ENCODE measurements around the gene CEBPZ.
"Not testable (repeated sequence)": the region's sequence is repeated elsewhere in the genome, so short reads cannot be mapped to it uniquely, and the experiment has no call there.

Gene CEBPZ

GRCh38 chr2:37231241-37232130, at the start of gene CEBPZ, which contains the start of gene NDUFAF7:
Gene CEBPZ, minus strand, starts transcription at chr2:37231596. Its CDS starts 29 bp downstream, at chr2:37231567.
Gene NDUFAF7, plus strand, starts transcription at chr2:37231658. Its CDS starts 48 bp downstream, at chr2:37231706.
- DNase-seq (ENCODE audit: low spot score) = peak; percentile 95

GRCh38 chr2:37276291-37276690, 44.9 kb upstream of the CEBPZ start:
- DNase-seq (ENCODE audit: low spot score) = no peak

DNA sequence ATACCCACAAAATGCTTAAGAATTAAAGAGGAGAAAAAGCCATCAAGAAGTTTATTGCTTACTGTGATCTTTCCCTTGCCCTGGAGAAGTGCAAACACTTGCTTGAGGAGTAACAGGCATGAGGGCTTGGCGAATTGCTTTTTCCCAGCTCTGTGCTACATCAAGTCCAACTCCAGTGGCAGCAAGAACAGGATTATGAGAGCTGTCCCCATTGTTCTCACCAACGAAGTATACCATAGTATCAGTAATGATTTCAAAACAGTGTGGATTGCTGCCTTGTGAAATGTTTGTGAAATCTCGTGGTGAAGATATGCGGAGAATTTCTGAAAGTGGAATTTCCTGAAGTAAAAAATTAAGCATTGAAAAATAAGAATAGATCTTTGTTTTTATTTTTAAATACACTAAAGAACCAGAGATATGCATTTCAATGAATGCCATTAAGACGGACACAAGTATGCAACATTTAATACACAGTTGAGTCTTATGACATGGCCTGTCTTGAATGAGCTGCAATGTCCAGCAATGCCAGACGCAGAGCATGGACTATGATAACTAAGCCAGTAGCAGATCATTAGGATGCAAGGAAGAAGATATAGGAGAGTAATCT, 43.1 kb upstream of the CEBPZ start:
- DNase-seq (ENCODE audit: low spot score) = no peak

- peak; percentile 23 for DNase-seq (ENCODE audit: low spot score)
These were observed 40.1 kb upstream of the CEBPZ start for GRCh38 chr2:37271376-37272067.

GRCh38 chr2:37268111-37268510, 36.7 kb upstream of the CEBPZ start:
- no peak for DNase-seq (ENCODE audit: low spot score)

GRCh38 chr2:37267685-37268084, 36.3 kb upstream of the CEBPZ start:
- no peak for DNase-seq (ENCODE audit: low spot score)

GRCh38 chr2:37263839-37264238, 32.4 kb upstream of the CEBPZ start:
- peak; percentile 18 for DNase-seq (ENCODE audit: low spot score)

DNA sequence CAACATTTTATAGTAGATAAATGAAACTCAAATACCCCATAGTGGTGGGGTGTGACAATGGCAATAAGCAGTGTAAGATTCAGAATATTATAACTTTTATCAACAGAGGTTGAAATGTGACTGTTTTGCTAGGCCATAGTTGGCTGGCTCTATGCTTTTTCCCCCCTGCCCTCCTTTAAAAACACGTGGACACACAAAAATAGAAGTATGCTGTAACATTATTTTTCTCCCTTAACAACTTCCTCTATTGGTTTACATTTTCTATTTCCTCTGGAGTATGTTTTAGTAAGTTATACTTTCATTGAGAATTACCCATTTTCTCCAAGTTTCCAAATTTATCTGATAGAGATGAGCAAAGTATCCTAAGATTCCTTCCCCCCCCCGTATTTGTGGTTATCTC, 31.1 kb upstream of the CEBPZ start:
- DNase-seq (ENCODE audit: low spot score) = no peak

DNA sequence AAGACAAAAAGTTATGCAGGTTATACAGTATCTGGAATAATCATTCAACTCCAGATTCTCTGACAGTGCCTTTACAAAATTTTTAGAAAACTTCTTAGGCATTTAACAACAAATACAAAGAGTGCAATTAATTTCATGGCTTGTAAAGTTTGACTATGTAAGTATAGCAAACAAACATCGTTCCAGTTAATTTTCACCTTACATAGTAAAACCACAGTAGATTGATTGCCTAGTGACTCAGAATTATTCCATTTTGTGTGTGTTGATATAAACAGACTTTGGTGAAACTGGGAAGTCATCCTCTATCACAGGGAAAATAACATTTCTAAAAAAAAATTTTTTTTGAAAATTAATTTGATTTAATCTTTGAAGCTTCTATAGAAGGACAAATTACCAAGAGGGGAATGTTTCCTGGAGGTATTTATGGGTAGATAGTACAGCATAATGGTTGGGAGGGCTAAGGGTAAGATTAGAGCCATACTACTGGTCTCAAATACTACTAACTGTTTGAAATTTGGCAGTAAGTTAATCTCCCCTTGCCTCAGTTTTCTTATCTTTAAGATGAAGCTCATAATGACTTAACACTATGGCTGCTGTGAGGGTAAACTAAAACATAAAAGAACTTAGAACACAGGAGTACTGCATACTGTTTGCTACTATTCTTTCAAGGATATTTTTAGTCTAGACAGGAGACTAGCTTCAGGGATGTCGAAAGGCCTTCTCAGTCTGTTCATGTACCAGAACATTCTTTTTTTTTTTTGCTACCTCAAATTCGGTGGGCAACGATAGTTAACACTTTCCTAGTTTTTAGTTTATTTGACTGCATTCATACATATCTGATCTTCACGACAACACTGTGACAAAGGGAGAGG, 19.7 kb upstream of the CEBPZ start:
- DNase-seq (ENCODE audit: low spot score) = no peak

DNA sequence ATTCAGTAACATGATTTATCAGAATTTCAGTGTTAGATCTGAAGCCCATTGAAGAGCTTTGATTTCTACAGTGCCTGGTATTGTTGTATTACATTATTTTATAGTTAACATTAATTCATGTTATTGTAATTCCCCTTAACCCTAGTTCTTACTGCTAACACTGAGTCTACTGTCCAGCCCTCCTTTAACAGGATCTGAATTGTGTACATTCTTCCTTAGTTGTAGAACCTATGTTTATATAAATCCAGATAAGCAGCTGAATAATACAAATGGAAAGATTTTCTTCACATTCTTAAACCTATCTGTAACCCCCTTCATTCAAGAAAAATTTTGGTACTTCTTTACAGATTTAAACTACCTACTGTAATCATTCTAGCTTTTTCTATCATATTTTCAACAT, 14.8 kb upstream of the CEBPZ start:
- DNase-seq (ENCODE audit: low spot score) = no peak

DNA sequence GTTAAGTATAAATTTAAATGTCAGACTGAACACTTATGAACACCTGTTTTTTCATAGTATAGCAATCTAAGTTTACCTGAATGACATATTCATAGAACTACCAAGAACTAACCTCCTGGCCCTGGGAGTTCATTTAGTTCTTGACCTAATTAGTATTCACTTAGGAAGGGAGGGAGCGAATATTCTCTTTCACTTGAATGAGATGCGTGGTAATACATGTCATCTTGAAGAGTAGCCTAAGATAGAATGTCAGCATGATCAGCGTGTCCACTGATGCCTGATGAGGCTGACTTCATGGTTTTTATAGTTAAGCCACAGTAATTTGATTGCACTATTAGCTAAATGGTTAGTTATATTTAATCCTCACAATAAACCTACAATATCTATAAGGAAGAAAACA, 13.4 kb upstream of the CEBPZ start:
- no peak for DNase-seq (ENCODE audit: low spot score)

GRCh38 chr2:37244017-37244416, 12.6 kb upstream of the CEBPZ start:
- no peak for DNase-seq (ENCODE audit: low spot score)

GRCh38 chr2:37243435-37243834, 12.0 kb upstream of the CEBPZ start:
- DNase-seq (ENCODE audit: low spot score) = no peak

GRCh38 chr2:37232131-37232933, 936 bp upstream of the CEBPZ start:
- DNase-seq (ENCODE audit: low spot score) = peak; percentile 44

DNA sequence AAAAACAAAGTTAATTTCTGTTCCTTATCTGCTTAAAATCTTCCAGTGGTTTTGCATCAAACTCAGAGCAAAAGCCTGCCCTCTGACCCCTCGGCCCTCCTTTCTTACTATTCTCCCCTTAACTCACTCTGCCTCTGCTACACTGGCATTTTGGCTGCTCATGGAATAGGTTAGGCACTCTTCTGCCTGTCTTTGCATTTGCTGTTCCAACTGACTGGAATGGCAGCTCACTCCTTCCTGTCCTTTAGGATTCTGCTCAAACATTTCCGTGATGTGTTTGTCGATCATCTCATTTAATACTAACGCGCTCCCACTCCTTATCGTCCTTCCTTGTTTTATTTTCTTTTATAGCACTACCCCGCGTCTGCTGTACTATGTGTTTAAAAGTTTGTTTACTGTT, 815 bp downstream of the CEBPZ start:
- peak; percentile 11 for DNase-seq (ENCODE audit: low spot score)

GRCh38 chr2:37228788-37229187, 2.6 kb downstream of the CEBPZ start:
- DNase-seq (ENCODE audit: low spot score) = no peak

DNA sequence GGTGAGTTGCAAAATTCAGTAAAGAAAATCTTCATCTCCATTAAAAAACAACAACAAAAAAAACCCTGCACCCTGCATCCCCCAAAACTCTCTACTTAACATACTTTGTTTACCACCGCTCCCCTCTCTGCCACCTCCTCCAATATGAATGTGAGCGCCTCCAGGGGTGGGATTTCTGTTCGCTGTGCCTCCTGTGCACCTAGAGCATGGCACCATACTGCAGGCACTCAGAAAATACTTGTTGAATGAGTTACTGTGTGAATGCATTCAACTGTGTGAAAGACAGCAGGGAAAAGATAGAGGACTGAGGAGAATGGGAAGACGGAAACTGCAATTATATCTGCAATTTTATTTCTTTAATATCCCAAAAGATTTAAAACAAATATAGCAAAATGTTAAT, 4.5 kb downstream of the CEBPZ start:
- no peak for DNase-seq (ENCODE audit: low spot score)

GRCh38 chr2:37225129-37225528, 6.3 kb downstream of the CEBPZ start:
- DNase-seq (ENCODE audit: low spot score) = not testable (repeated sequence)

DNA sequence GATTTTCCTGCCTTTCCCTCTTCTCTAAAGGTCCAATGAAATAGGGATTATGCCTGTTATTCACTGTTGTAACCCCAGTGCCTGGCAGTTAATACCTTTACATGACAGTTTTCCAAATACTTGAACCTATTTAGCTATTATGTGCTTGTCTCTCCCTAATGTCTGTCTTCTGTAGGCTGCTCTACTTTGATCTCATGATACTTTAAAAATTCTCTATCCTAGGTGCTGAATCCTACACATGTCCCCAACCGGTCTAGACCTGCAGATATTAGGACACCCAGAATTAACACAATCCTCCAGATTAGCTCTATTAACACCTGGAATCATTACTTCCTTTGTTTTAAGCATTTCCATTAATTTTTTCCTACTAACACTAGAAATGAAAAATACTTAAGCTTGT, 7.3 kb downstream of the CEBPZ start:
- peak; percentile 12 for DNase-seq (ENCODE audit: low spot score)

GRCh38 chr2:37223131-37223530, 8.3 kb downstream of the CEBPZ start:
- DNase-seq (ENCODE audit: low spot score) = no peak

DNA sequence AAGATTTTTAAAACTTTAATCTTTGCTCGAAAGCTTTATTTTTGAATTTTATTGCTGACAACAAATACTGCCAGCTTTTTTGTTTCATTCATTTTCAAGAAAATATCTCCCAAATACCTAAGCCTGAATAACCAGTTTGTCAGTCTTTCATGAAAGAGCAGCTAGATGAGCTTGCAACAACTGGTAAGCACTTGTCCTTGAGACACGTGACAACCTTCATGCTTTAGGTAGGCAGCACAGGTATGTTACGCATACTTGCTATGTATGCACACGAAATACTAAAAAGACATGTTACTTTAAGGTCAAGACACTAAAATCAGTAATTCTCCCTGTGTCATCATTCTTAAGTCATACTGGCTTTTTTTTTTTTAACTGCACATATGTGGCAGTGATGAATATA, 12.3 kb downstream of the CEBPZ start:
- DNase-seq (ENCODE audit: low spot score) = no peak
